GM21528 (cell line): ENCODE data around the gene ROS1.
"Not testable (repeated sequence)": the region's sequence is repeated elsewhere in the genome, so short reads cannot be mapped to it uniquely, and the experiment has no call there.

Experiments
- ATAC-seq: cut with Tn5 transposase; IDR thresholded peaks from one replicate; pipeline ENCODE4 v1.9.1; 2021; ENCODE audit warnings: mild to moderate bottlenecking, moderate library complexity; ENCODE audit not compliant: unreplicated experiment, low FRiP score

ROS1 gene

GRCh38 chr6:117442313-117442712 is 16.6 kb upstream of the ROS1 start:
- not testable (repeated sequence) for ATAC-seq

GRCh38 chr6:117441824-117442264 is 16.1 kb upstream of the ROS1 start:
- no peak for ATAC-seq

DNA sequence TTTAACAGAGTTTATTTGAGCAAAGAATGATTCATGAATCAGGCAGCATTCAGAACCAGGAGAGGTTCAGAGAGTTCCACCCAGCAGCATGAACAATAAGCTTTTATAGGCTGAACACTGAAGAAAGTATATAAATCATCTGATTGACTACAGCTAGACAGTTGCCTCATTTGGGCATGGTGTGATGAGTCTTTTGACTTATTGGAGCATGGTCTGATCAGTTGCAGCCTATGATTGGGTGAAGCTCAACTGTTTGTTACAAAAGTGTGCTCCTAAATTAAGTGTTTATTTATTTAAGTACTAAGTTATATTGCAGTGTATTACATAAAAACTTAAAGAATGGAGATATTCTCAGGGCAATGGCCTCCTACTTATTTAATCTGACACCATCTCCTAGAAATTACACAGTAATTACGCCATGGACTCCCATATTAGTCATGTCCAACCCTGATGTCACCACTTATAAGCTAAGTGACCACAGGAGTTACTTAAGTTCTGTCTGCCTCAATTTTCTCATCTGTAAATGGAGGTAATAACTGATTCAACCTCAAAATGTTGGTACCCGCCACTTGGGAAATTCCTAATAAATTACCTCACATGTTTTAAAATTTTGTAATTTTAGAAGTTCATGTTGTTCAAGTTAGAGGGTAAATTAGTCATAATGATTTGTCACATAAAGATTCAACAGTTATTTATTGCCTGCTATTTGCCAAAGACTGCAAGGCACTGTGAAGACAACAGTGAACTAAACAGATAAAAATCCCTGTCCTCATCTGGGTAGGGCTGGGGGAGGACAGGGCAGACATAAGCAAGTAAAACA is 15.2 kb upstream of the ROS1 start:
- no peak for ATAC-seq

DNA sequence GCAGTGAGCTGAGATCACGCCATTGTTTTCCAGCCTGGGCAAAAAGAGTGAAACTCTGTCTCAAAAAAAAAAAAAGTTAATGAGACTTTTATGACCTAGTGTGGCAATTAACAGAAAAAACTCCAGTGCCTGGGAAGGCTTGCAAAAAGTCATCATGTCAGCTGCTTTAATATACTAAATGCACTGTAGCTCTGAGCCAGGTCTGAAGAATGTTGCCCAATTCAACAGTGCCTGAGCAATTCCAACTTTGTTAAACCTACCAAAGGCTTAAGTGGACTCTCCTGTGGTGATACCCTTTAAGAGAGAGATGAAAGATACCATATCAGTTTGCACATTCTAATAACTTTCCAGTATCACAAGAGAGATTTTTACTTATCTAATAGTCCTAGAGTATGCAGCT is 6.5 kb upstream of the ROS1 start:
- no peak for ATAC-seq

DNA sequence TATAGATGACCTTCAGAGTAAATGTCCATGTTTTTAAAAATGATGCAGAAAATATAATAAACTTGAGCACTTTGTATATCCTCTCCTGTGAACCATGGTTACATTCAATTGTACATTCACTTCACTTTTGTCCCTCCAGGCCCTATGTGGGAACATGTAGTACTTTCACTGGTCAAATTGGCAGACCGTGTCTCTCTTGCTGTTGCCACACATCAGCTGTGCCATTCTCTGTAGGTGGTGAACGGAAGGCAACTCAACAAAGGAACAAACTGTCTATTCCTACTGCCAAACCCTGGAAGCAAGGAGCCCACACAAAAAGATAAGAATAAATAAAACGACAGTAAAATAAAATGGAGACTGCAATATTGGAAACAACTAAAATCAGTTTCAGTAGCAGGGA is 2.0 kb downstream of the ROS1 start:
- ATAC-seq: no peak

DNA sequence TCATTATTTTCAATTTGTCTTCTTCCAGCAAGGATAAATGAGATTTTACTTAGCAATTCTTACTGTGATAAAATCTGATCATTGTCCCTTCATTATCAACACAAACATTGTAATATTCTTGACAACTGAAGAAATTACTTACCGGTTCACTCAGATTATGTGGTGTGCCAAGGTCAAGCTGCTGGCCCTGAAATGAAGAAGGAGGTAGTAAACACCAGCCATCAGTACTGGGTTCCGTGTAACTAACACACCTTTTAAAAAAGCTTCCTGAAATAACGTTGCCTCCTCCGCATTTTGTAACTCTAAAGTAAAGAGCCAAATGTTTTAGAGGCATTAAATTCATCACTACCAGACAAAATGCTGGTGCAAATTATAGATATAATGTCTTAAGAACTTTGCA is 7.4 kb downstream of the ROS1 start:
- ATAC-seq: no peak

- ATAC-seq: no peak
Observed at GRCh38 chr6:117417851-117418250, 7.9 kb downstream of the ROS1 start.

DNA sequence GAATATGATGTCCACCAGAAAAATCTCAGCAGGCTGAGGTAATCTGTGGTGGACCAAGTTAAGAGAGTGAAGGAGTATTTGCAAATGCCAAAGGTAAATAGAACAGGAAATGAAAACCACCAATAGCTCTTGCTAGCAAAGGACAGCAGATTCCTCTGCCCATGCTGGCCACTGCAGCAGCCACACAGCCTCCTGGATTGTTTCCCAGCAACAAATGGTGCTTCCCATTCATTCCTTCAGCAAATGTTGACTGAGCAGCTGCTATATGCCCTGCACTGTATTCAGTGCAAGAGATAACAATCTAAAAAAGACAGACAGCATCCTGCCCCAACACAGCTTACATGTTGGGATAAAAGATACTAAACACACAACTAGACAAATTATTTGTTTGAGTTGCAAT is 11.0 kb downstream of the ROS1 start:
- no peak for ATAC-seq

DNA sequence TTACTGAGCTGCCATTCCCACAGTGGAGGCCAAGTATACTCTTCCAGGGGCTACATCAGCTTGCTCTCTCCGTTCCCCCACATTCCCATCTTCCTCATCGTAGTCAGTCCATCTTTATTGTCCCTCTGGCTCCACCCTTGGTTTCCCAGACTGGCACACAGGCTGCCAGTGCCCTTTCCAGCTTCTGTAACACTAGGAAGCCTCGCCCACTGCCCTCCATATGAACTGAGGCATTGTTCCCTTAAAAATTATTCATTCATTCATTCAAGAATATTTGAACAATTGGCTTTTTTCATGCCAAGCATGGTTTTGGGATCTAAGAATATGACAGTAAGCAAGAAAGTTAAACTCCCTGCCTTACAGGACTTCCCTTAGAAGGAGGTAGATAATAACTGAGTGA is 14.3 kb downstream of the ROS1 start:
- no peak for ATAC-seq

GRCh38 chr6:117409863-117410262 is 15.9 kb downstream of the ROS1 start:
- ATAC-seq: no peak

GRCh38 chr6:117409420-117409819 is 16.3 kb downstream of the ROS1 start:
- no peak for ATAC-seq

DNA sequence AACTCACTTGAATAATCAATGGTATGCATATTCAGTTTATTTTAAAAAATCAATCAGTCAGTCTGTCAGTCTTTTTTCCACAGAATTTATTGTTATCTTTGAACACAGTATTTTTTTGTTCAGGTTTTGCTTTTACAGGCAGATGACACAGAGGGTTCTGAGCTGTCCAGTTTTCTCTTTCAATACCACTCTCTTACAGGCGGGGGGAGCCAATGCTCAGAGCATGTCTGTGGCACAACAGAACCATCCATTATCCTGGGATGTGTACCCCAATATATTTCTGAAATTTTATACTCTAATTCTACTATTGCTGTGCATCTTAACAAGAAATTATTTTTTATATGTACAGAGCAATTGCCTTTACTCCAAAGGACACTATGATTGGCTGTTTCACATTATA is 21.2 kb downstream of the ROS1 start:
- ATAC-seq: no peak

GRCh38 chr6:117401799-117402198 is 23.9 kb downstream of the ROS1 start:
- no peak for ATAC-seq

DNA sequence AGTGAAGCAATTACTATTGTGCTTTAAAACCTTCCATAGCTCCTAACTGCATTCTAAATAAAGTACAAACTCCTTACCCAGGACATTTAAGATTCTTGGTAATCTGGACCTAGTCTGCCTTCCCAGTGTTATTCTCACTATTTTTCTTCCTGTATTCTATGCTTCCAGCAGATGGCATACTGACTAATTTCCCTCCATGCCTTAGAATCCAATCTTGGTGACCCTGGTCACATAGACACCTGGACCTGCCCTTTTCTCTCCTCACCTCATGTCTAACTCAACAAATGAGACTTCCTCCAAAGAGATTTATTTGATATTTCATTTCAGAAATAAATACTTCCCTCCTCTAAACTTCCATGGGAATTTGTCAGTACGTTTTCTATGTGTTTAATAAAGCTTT is 25.8 kb downstream of the ROS1 start:
- no peak for ATAC-seq

GRCh38 chr6:117399126-117399525 is 26.6 kb downstream of the ROS1 start:
- ATAC-seq: no peak

DNA sequence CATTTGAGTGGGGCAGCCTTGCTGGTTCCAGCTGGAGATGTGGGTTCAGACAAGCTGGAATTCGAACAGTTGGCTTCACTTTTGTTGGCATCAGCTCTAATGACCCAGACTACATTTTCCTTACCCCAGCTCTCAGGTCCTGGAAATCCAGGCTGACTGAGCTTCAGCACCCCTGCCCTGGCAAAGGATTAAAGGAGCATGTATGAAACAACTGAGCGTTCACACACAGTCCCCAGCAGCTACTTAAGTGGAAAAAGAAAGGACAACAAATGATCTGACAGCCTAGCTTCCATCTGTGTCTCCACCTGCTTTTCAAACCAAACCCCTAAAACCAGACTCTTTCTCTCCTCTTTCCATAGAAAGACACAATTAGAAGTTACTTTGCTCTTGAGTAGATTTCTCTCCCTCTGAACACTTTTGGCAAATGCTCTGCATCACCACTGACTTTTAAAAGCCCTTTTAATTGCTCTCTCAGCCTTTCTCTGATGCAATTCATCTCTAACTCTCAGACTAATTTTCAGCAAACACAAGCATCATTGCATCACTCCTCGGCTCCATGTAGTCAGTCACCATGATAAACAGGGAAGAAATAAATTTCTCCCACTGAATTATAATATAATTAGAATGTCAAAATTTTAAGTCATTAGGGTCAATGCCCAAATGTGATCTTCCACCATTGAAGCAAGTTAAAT is 28.1 kb downstream of the ROS1 start:
- ATAC-seq: no peak

- ATAC-seq: no peak
Observed at GRCh38 chr6:117396228-117396627, 29.5 kb downstream of the ROS1 start.

- no peak for ATAC-seq
Observed at GRCh38 chr6:117395164-117395563, 30.6 kb downstream of the ROS1 start.

GRCh38 chr6:117393045-117393444 is 32.7 kb downstream of the ROS1 start:
- ATAC-seq: no peak

GRCh38 chr6:117391874-117392583 is 33.7 kb downstream of the ROS1 start:
- no peak for ATAC-seq
